ENCODE results near the gene PALLD. TPM values are rescaled to one million over a fixed set of nuclear protein-coding genes. Genes with fewer than 3 reads are reported as not detected.

PALLD gene
- total RNA-seq, 1 experiment from 2014 or later: 166 TPM

GRCh38 chr4:168794881-168795280 is 298.0 kb downstream of the PALLD start:
- RAD21 ChIA-PET (ENCODE audit: low non-redundant PET in 1 of 2, low total read pairs in 2 of 2, uncharacterized antibody in 2 of 2, unreplicated experiment in 2 of 2): interaction anchor here in 1 of 2 experiments (0.6 kb wide), 1 partner anchor 280 kb away, joined by 3 read pairs; no protein-coding TSS in a partner anchor

More at GRCh38 chr4:168794881-168795280, 298.0 kb downstream of the PALLD start:
- Histone ChIP-seq H3K9me2 (ENCODE audit: insufficient read depth) (no peaks in the 10 kb centered on the region), H3K4me3 (replicated peaks in 1 of 2; ENCODE audit: low read depth in 1 of 2, low read length in 2 of 2) (no peak overlapping the region), H3K27ac (ENCODE audit: low read depth, low read length) (no peak overlapping the region), H3K4me2 (ENCODE audit: low read length) (no peak overlapping the region; the same call in 1 of the 2 replicates), H3K27me3 (ENCODE audit: insufficient read depth, low read length) (no peaks in the 10 kb centered on the region), H2AFZ (ENCODE audit: low read depth, low read length, poor library complexity, severe bottlenecking) (no peak overlapping the region), H4K20me1 (ENCODE audit: insufficient read depth) (no peaks in the 10 kb centered on the region), H3K4me1 (ENCODE audit: control insufficient read depth in 1 of 2, insufficient read depth in 2 of 2, low read length in 2 of 2) (peaks cover 24 to 40% of the 10 kb centered on the region in 2 experiments), H3K9ac (ENCODE audit: low read length) (no peak overlapping the region), H3K36me3 (ENCODE audit: control insufficient read depth in 1 of 2, insufficient read depth in 2 of 2, low read length in 2 of 2) (no peaks in the 10 kb centered on the region), H3K9me3 (ENCODE audit: control insufficient read depth in 1 of 2, insufficient read depth in 1 of 2, low read depth in 1 of 2, low read length in 2 of 2) (no peaks in the 10 kb centered on the region), H3K79me2 (ENCODE audit: insufficient read depth, low read length) (no peaks in the 10 kb centered on the region)
- DNase-seq (ENCODE audit: low read depth, low spot score) (no peak), ATAC-seq (no peak)
- no peak for TF ChIP-seq POLR2A (IDR thresholded peaks at IDR 0.05; ENCODE audit: borderline replicate concordance, extremely low read depth, insufficient read depth, insufficient read length)
- TF ChIP-seq EZH2 (IDR thresholded peaks at IDR 0.05): no peak
- no peak for TF ChIP-seq YY1 (IDR thresholded peaks at IDR 0.05; ENCODE audit: extremely low read depth, insufficient replicate concordance, low read depth, low read length)
- TF ChIP-seq POLR2AphosphoS5 (IDR thresholded peaks at IDR 0.05; ENCODE audit: low read depth, low read length): no peak
- TF ChIP-seq FOSL1 (IDR thresholded peaks at IDR 0.05; ENCODE audit: low read depth): no peak
- TF ChIP-seq, protein P1, sequence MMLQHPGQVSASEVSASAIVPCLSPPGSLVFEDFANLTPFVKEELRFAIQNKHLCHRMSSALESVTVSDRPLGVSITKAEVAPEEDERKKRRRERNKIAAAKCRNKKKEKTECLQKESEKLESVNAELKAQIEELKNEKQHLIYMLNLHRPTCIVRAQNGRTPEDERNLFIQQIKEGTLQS (IDR thresholded peaks at IDR 0.05): no peak
- no peak for TF ChIP-seq RAD21 (IDR thresholded peaks at IDR 0.05; ENCODE audit: low read depth)
- TF ChIP-seq ZFX (IDR thresholded peaks at IDR 0.05): no peak
- TF ChIP-seq CTCF (IDR thresholded peaks at IDR 0.05 in 2 of 3, conservative IDR thresholded peaks at IDR 0.05 in 1 of 3; ENCODE audit: borderline replicate concordance in 1 of 3, insufficient read depth in 1 of 3, low read depth in 2 of 3, low read length in 2 of 3): no peak
- TF ChIP-seq ZBTB33 (IDR thresholded peaks at IDR 0.05; ENCODE audit: extremely low read depth, insufficient replicate concordance, low read length): no peak
- TF ChIP-seq MAX (IDR thresholded peaks at IDR 0.05): no peak
- TF ChIP-seq SRF (IDR thresholded peaks at IDR 0.05; ENCODE audit: low read depth): no peak
- no peak for TF ChIP-seq TCF7L2 (IDR thresholded peaks at IDR 0.05; ENCODE audit: borderline replicate concordance, extremely low read depth, insufficient read depth, insufficient read length)
- no peak for TF ChIP-seq SIN3A (IDR thresholded peaks at IDR 0.05; ENCODE audit: low read depth)
- TF ChIP-seq ZNF274 (IDR thresholded peaks at IDR 0.05; ENCODE audit: low read depth, low read length): no peak
- no peak for TF ChIP-seq CEBPB (IDR thresholded peaks at IDR 0.05; ENCODE audit: low read depth)
- no peak for TF ChIP-seq EZH2phosphoT487 (IDR thresholded peaks at IDR 0.05; ENCODE audit: borderline replicate concordance)
- no peak for TF ChIP-seq JUND (IDR thresholded peaks at IDR 0.05)
- TF ChIP-seq, protein P2, sequence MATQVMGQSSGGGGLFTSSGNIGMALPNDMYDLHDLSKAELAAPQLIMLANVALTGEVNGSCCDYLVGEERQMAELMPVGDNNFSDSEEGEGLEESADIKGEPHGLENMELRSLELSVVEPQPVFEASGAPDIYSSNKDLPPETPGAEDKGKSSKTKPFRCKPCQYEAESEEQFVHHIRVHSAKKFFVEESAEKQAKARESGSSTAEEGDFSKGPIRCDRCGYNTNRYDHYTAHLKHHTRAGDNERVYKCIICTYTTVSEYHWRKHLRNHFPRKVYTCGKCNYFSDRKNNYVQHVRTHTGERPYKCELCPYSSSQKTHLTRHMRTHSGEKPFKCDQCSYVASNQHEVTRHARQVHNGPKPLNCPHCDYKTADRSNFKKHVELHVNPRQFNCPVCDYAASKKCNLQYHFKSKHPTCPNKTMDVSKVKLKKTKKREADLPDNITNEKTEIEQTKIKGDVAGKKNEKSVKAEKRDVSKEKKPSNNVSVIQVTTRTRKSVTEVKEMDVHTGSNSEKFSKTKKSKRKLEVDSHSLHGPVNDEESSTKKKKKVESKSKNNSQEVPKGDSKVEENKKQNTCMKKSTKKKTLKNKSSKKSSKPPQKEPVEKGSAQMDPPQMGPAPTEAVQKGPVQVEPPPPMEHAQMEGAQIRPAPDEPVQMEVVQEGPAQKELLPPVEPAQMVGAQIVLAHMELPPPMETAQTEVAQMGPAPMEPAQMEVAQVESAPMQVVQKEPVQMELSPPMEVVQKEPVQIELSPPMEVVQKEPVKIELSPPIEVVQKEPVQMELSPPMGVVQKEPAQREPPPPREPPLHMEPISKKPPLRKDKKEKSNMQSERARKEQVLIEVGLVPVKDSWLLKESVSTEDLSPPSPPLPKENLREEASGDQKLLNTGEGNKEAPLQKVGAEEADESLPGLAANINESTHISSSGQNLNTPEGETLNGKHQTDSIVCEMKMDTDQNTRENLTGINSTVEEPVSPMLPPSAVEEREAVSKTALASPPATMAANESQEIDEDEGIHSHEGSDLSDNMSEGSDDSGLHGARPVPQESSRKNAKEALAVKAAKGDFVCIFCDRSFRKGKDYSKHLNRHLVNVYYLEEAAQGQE (IDR thresholded peaks at IDR 0.05; ENCODE audit: low read depth): no peak
- ChIA-PET POLR2A (interaction anchor here (0.6 kb wide), 1 partner anchor 258 kb away, joined by 3 read pairs; no protein-coding TSS in a partner anchor), CTCF (no interaction called here)
- no TSS peak for BruUV-seq (replicated peaks)
- intact Hi-C loops (cut with micrococcal nuclease): no loop called here
